Activated CD4-positive, CD25-positive, alpha-beta regulatory T cell (primary cell): ENCODE results near the gene RAMP3.
A peak's percentile ranks its signal among the peaks of the same experiment; 100 is the strongest.
"Not testable (repeated sequence)": the region's sequence is repeated elsewhere in the genome, so short reads cannot be mapped to it uniquely, and the experiment has no call there.

Source experiments
- DNase-seq, 4 experiments: peaks; one replicate each; lab custom pipeline; 2025; lab: John Stamatoyannopoulos, UW

RAMP3 gene

GRCh38 chr7:45132708-45133320, 24.8 kb upstream of the RAMP3 start:
- DNase-seq: no peak

- DNase-seq: no peak
Measured at GRCh38 chr7:45133352-45133751, 24.2 kb upstream of the RAMP3 start.

DNA sequence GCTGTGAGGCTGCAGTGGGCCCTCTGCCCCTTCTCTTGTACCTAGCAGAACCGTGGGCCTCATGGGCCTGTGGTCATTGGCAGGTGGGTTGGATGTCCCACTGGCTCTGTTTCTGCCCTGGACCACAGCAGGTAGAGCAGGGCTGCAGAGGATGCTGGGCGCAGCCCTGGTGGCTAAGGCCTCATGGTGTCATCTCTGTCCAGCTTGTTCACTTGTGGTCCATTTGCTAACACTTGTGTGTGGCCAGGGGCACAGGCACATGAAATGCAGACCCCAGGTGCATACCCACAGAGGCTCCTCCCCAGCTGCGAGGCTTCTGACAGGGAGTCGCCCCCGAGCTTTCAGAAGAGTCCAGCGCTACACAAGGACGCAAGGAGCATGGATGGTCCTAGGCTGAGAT, 23.7 kb upstream of the RAMP3 start:
- DNase-seq: no peak

- peak; percentile 25 to 47 (median 44) for DNase-seq
Measured at GRCh38 chr7:45136106-45137060, 21.2 kb upstream of the RAMP3 start.

GRCh38 chr7:45138433-45139267, 18.9 kb upstream of the RAMP3 start:
- DNase-seq: no peak

- no peak for DNase-seq
Measured at GRCh38 chr7:45140827-45141226, 16.8 kb upstream of the RAMP3 start.

DNA sequence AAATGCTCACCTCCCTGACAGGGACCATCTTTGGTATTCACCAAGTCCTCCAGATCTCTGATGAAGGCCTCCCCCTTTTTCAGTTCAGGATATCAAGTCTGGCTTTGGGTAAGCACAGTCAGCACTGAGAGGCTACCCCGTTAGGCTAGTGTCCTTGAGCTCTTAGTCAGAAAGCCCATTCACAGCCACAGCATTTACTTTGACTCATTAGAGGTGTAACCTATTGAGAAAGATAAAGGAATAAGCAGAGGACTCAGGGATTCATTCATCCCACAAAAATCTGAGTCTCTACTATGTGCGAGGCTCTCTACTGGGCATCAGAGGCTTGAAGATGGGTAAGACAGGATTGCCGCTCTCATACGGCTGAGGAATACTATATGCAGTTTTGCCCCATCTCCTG, 14.0 kb upstream of the RAMP3 start:
- DNase-seq: no peak

DNA sequence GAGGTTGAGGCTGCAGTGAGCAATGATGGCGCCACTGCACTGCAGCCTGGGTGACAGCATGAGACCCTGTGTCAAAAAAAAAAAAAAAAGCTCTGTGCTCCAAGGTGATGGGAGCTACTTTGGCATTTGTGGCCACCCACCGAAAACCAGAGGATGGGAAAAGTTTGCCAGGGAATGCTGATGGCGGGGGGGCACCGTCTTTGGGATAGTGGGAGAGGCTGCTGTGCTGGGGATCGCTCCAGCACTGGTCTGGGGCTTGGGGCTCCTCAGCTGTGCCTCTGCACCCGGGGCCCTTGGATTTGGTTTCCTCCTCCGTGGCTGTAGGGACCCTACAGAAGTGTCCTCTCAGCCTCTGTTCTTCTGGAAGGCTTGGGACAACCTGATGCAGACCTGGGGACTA, 11.7 kb upstream of the RAMP3 start:
- DNase-seq: no peak

GRCh38 chr7:45146531-45147379, 10.8 kb upstream of the RAMP3 start:
- DNase-seq: no peak

GRCh38 chr7:45147858-45148652, 9.5 kb upstream of the RAMP3 start:
- DNase-seq: no peak

DNA sequence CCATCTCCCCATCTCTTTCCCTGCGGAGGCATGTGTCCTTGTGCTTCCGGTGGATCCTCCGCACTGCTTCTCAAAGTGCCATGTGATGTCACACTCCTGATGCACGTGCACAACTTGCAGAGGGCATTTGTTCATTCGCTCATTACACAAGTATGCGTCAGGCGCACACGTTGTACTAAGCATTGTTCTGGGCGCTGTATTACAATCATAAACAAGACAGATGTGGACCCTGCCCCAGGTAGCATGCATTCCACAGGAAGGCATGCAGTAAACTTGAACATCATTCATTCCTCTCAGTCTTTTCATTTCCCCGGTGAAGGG, 9.0 kb upstream of the RAMP3 start:
- DNase-seq: no peak

GRCh38 chr7:45149606-45150005, 8.0 kb upstream of the RAMP3 start:
- DNase-seq: no peak

- DNase-seq: no peak
Measured at GRCh38 chr7:45150199-45150598, 7.4 kb upstream of the RAMP3 start.

- no peak for DNase-seq
Measured at GRCh38 chr7:45151131-45151684, 6.4 kb upstream of the RAMP3 start.

GRCh38 chr7:45151967-45152366, 5.6 kb upstream of the RAMP3 start:
- no peak for DNase-seq

DNA sequence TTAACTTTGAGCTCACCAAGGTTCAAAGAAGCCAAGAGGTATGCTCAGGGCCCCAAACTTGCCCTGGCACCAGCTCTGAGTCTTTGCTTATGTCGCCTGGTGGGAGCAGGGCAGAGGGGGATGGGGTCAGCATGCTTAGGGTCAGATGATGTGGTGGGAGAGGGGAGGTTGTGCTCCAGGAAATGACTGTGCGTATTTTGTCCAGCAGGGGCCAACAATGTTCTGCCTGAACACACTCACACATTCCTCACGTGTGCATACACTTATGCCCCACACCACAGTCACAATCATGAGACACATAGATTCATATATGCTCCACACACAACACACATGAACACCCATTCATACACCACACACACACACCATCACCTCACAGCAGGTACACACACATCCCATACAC, 4.4 kb upstream of the RAMP3 start:
- no peak for DNase-seq

DNA sequence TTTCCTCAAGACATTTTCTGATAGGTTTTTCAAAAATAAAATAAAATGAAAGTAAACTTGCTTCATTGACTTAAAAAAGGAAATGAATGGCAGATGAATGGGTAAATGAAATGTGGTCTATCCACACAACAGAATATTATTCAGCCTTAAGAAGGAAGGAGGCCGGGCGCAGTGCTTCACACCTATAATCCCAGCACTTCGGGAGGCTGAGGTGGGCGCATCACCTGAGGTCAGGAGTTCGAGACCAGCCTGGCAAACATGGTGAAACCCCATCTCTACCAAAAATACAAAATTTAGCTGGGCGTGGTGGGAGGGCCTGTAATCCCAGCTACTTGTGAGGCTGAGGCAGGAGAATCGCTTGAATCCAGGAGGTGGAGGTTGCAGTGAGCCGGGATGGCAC, 3.7 kb upstream of the RAMP3 start:
- DNase-seq: not testable (repeated sequence)

DNA sequence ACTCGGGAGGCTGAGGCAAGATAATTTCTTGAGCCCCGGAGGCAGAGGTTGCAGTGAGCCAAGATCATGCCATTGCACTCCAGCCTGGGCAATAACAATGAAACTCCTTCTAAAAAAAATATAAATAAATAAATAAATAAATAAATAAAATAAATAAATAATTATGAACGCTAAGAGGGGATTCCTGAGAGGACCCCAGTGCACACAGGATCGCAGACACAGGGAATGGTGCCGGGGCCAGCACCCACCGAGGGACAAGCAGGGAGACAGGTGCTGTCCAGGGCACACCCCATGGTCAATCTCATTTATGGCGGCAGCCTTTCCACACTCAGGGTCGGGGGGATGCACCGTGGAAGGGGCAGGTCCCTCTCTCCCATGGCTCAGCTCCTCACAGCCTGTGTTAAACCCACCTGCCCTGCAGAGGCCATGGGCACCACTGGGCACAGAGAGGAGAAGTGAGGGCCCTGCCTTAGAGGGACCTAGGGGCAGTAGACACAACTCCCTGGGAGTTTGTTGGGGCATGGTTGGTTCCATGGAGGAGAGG, 2.2 kb upstream of the RAMP3 start:
- DNase-seq: no peak

DNA sequence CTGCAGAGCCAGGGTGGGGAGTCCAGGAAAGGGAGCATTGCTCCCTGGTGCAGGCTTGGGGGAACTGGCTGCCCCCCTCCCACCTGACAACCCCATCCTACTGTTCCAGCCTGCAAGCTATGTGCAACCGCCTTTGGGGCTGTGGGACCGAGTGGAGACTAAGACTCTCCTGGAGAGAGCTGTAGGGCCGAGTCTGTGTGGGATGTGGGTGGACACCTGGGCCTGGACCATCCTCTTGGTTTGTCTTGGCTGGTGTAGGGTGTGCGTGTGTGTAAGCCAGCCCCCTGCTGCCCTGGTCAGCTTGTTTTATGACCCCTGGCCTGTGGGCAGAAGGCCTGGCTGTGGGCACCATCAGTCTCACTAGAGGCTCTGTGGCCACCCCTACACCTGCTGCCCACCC, 1.6 kb upstream of the RAMP3 start:
- no peak for DNase-seq

DNA sequence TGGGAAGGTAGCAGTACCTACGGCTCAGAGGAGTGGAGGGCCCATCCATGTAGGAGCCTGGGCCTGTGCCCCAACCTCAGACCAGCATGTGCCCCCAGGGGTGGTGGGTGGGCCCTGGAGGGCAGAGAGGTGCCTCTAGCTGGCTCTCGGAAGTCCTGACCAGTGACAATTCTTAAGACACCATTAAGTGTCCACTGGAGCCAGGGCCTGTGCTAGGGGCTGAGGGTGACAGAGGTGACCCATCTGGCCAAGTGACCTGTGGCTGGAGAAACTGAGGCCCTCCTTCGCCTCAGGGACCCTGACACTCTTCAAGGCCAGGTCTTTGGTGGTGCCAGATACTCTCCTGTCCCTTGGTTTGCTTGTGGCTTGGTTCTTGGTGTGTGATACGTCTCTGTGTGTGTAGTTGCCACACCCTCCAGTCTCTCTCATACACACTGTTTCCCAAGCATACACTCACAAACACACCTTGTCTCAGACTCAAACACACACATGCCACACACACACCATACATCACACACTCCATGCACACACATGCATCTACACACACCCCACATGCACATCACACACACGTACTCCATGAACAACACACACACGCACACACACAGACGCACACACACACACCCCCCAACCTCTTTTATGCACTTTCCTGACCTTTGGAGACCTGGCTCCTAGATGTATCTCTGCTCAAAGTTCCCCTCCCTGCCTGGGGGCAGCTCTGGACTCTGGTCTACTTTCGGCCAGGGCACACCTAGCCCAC, 897 bp upstream of the RAMP3 start:
- DNase-seq: no peak
